HepG2 (cell line): ENCODE data around the gene TEX55. TPM values are rescaled to one million over a fixed set of nuclear protein-coding genes. Genes with fewer than 3 reads are reported as not detected.
"Not testable (repeated sequence)": the region's sequence is repeated elsewhere in the genome, so short reads cannot be mapped to it uniquely, and the experiment has no call there.

ENCODE experiments used
- ATAC-seq: fragments of 200-7000 bp; cut with Tn5 transposase; 3 replicates; pipeline ENCODE4 v1.9.1; 2020; ENCODE audit warnings: mild to moderate bottlenecking, moderate library complexity
- BruUV-seq: library from RNA; stranded (reverse); fragments of 400-500 nt; replicated peaks from 2 replicates; lab custom pipeline; 2021; lab: Mats Ljungman, UMichigan
- CTCF ChIA-PET: fragments of 300-600 bp; formaldehyde crosslinking; extraction: SDS; loops from one replicate; lab custom pipeline; 2021; ENCODE audit warnings: low total read pairs, inconsistent platforms, low intra/inter-chr PET ratio; lab: Yijun Ruan, JAX
- POLR2A ChIA-PET: fragments of 350-600 bp; sonication (Branson Sonifier 250); formaldehyde crosslinking; loops from one replicate; lab custom pipeline; 2020; ENCODE audit warnings: antibody characterized with exemption, inconsistent platforms; lab: Yijun Ruan, JAX
- DNase-seq: peaks from one replicate; pipeline ENCODE4 v3.0.0-alpha.2; 2015; ENCODE audit warnings: low spot score
- FAIRE-seq: peaks from 3 replicates; lab custom pipeline; 2011; peaks lifted over from hg19 to GRCh38; lab: Jason Lieb, UNC
- H2AFZ ChIP-seq: one replicate; pipeline ENCODE4 v1.6.1; 2011; ENCODE audit warnings: low read length, inconsistent platforms
- H3K27ac ChIP-seq: fragments of 300-600 bp; 3 replicates; pipeline ENCODE4 v1.8.0; 2011; ENCODE audit warnings: mixed run types, mild to moderate bottlenecking, mixed read lengths, low read length, inconsistent platforms; ENCODE audit not compliant: insufficient read depth; ENCODE audit errors: extremely low read length
- H3K27me3 ChIP-seq, 2 experiments: fragments of 200-600 bp in 1 of 2; 2 replicates in 1 of 2; 3 replicates in 1 of 2; pipeline versions ENCODE4 v1.6.0 to v1.8.0; 2011; ENCODE audit warnings: low read length in 2 of 2, mild to moderate bottlenecking in 2 of 2, moderate library complexity in 2 of 2, inconsistent platforms in 1 of 2; ENCODE audit not compliant: insufficient read depth in 2 of 2, control insufficient read depth in 1 of 2
- H3K36me3 ChIP-seq, 2 experiments: fragments of 200-600 bp in 1 of 2; replicated peaks in 1 of 2; 2 replicates in 1 of 2; 3 replicates in 1 of 2; pipeline versions ENCODE4 v1.5.1 to v1.8.0; 2011; ENCODE audit warnings: low read length in 2 of 2, inconsistent platforms in 1 of 2; ENCODE audit not compliant: insufficient read depth in 2 of 2, control insufficient read depth in 1 of 2
- H3K4me1 ChIP-seq: 2 replicates; pipeline ENCODE4 v1.5.1; 2012; ENCODE audit warnings: low read length, inconsistent platforms; ENCODE audit not compliant: insufficient read depth
- H3K4me2 ChIP-seq: 2 replicates; pipeline ENCODE4 v1.6.0; 2011; ENCODE audit warnings: low read depth, low read length, inconsistent platforms
- H3K4me3 ChIP-seq, 3 experiments: fragments of 200-600 bp in 1 of 3; sonication (generic), shearing (Covaris generic) in 1 of 3; replicated peaks in 1 of 3; 2 replicates each; pipeline ENCODE4 v1.5.1; 2011 to 2016; ENCODE audit warnings: low read length in 3 of 3, inconsistent platforms in 2 of 3, low read depth in 2 of 3, mild to moderate bottlenecking in 2 of 3, control low read depth in 1 of 3, mixed read lengths in 1 of 3; ENCODE audit not compliant: insufficient read depth in 1 of 3
- H3K79me2 ChIP-seq: one replicate; pipeline ENCODE4 v1.6.1; 2011; ENCODE audit warnings: low read length, inconsistent platforms; ENCODE audit not compliant: insufficient read depth
- H3K9ac ChIP-seq: 2 replicates; pipeline ENCODE4 v1.6.0; 2011; ENCODE audit warnings: mild to moderate bottlenecking, low read depth, low read length, inconsistent platforms; ENCODE audit not compliant: insufficient read depth
- H3K9me3 ChIP-seq: 2 replicates; pipeline ENCODE4 v1.5.1; 2012; ENCODE audit warnings: mild to moderate bottlenecking, low read length
- H4K20me1 ChIP-seq: 2 replicates; pipeline ENCODE4 v1.6.0; 2011; ENCODE audit warnings: inconsistent platforms, mild to moderate bottlenecking, low read length, moderate library complexity; ENCODE audit not compliant: insufficient read depth
- FOXA1 ChIP-seq, 2 experiments: fragments of 450-650 bp in 1 of 2; sonication (generic) in 1 of 2; formaldehyde crosslinking in 1 of 2; IDR thresholded peaks; 2 replicates each; pipeline versions ENCODE4 v1.4.0 to v1.6.1; 2016 to 2020; ENCODE audit warnings: missing genetic modification reagents in 1 of 2
- FOXA3 ChIP-seq: IDR thresholded peaks from 2 replicates; pipeline ENCODE4 v1.6.1; 2016; ENCODE audit warnings: missing genetic modification reagents, missing compliant biosample characterization
- RBAK ChIP-seq: sonication (generic); formaldehyde crosslinking; IDR thresholded peaks from 2 replicates; pipeline ENCODE4 v1.5.1; 2020; ENCODE audit warnings: mild to moderate bottlenecking, missing genetic modification reagents
- SIX4 ChIP-seq: sonication (generic); formaldehyde crosslinking; IDR thresholded peaks from 2 replicates; pipeline ENCODE4 v1.4.0; 2020; ENCODE audit warnings: missing genetic modification reagents
- SP5 ChIP-seq: IDR thresholded peaks from 2 replicates; pipeline ENCODE4 v1.6.1; 2016; ENCODE audit warnings: low read depth, borderline replicate concordance
- THAP9 ChIP-seq: sonication (generic); formaldehyde crosslinking; IDR thresholded peaks from 2 replicates; pipeline ENCODE4; 2020; ENCODE audit warnings: missing genetic modification reagents, mild to moderate bottlenecking, borderline replicate concordance
- ZMYM4 ChIP-seq: sonication (generic); formaldehyde crosslinking; IDR thresholded peaks from 2 replicates; pipeline ENCODE4 v1.8.1; 2023; ENCODE audit warnings: mild to moderate bottlenecking, missing genetic modification reagents
- ZNF281 ChIP-seq: sonication (generic); formaldehyde crosslinking; IDR thresholded peaks from 2 replicates; pipeline ENCODE4 v1.4.0; 2020; ENCODE audit warnings: missing genetic modification reagents, borderline replicate concordance
- ZNF512 ChIP-seq: sonication (generic); formaldehyde crosslinking; IDR thresholded peaks from 2 replicates; pipeline ENCODE4 v1.4.0; 2020; ENCODE audit warnings: mild to moderate bottlenecking, missing genetic modification reagents
- WGBS: methylation state at CpG from one replicate; pipeline ENCODE4 v1.1.6; 2017; ENCODE audit warnings: low lambda C conversion rate; 5-methylcytosine and 5-hydroxymethylcytosine counted together
- in situ Hi-C: cut with HindIII; loops from 2 replicates; pipeline ENCODE4 v1.10.0; 2017; ENCODE audit warnings: low pct_unique_long_range_greater_than_20kb; ENCODE audit not compliant: extremely low pct_ligation_motif_present
- intact Hi-C: fragments of 100-400 bp; cut with micrococcal nuclease; formaldehyde crosslinking; loops from one replicate; pipeline ENCODE4 v1.10.0; 2022; ENCODE audit not compliant: unreplicated experiment
- polyA plus RNA-seq, 8 experiments: library from polyadenylated mRNA; depleted of rRNA in 3 of 8; stranded (reverse) in 7 of 8; unstranded in 1 of 8; fragments of >200 nt; fragmentation: Illumina TruSeq in 4 of 8; extraction: Trizol in 4 of 8; gene quantifications; 2 replicates each; pipeline versions ENCODE4 v1.2.1 to v1.2.3, GENCODE V29; 2011 to 2016; ENCODE audit warnings: low read depth in 4 of 8, missing spikeins in 1 of 8, mixed read lengths in 1 of 8; ENCODE audit not compliant: insufficient read depth in 1 of 8
- total RNA-seq, 5 experiments: library from RNA; depleted of rRNA; stranded (reverse); fragments of >200 nt; fragmentation: Illumina TruSeq; extraction: Trizol; gene quantifications; 2 replicates each; pipeline ENCODE4 v1.2.3, GENCODE V29; 2016; ENCODE audit warnings: low read depth in 1 of 5

Gene TEX55
- total and polyA plus RNA-seq, 2 of the 13 experiments (the other 11 are each of a cell fraction or from before 2014, with no cell fraction given): not detected

- TF ChIP-seq ZMYM4 (CRISPR knock-in tag) (0 out of 2 replicates have a peak, but pooled peaks have one; percentile 15), FOXA1 (CRISPR knock-in tag; IDR thresholded peaks at IDR 0.05) (peak; percentile 43; the same call in 1 of the 2 replicates), SP5 (CRISPR knock-in tag) (0 out of 2 replicates have a peak, but pooled peaks have one; percentile 31), ZNF281 (CRISPR knock-in tag) (peak; percentile 81), FOXA3 (CRISPR knock-in tag) (peak; percentile 56)
- H3K4me2 ChIP-seq; FAIRE-seq; H3K9ac ChIP-seq; H4K20me1 ChIP-seq; H2AFZ ChIP-seq; in situ Hi-C loops; H3K27me3 ChIP-seq; H3K79me2 ChIP-seq; H3K27ac ChIP-seq; BruUV-seq; CTCF ChIA-PET; H3K4me3 ChIP-seq; H3K4me1 ChIP-seq; POLR2A ChIA-PET; intact Hi-C loops; ATAC-seq; H3K36me3 ChIP-seq; H3K9me3 ChIP-seq; TF ChIP-seq FOXA1 (IDR thresholded peaks at IDR 0.05): not testable (repeated sequence)
- WGBS: 64% methylated on average over 6 of the region's 9 CpGs
- peak; percentile 17 for DNase-seq
Measured at GRCh38 chr3:119164745-119165144, 18.8 kb downstream of the TEX55 start.

GRCh38 chr3:119170821-119171220, 24.9 kb downstream of the TEX55 start:
- Histone ChIP-seq H3K4me3 (no peak overlapping the region), H3K27ac (no peak overlapping the region), H2AFZ (no peak overlapping the region), H3K36me3 (no peaks in the 10 kb centered on the region), H3K9me3 (no peaks in the 10 kb centered on the region), H3K4me1 (no peaks in the 10 kb centered on the region), H3K27me3 (peaks cover 0 to 2% of the 10 kb centered on the region in 2 experiments; a peak in 1 of 5 replicates), H3K79me2 (no peaks in the 10 kb centered on the region), H3K4me2 (no peak overlapping the region), H3K9ac (no peak overlapping the region), H4K20me1 (no peaks in the 10 kb centered on the region)
- in situ Hi-C loops: no loop called here
- 10% methylated on average over 3 of the region's 3 CpGs for WGBS
- FAIRE-seq (no peak), DNase-seq (no peak), ATAC-seq (no peak)
- intact Hi-C loops: no loop called here
- no TSS peak for BruUV-seq
- POLR2A ChIA-PET: no interaction called here
- CTCF ChIA-PET: no interaction called here
- TF ChIP-seq THAP9: no peak
- no peak for TF ChIP-seq ZNF512 (CRISPR knock-in tag)
- no peak for TF ChIP-seq SIX4
- TF ChIP-seq RBAK (CRISPR knock-in tag): no peak
